BLaER1 treated with 17β-estradiol and CSF1 and Interleukin-3, amounts not matched to agents 10 nM and 100 nM (cell line): Measurements from ENCODE around the gene ABITRAM.
"Not testable (repeated sequence)": the region's sequence is repeated elsewhere in the genome, so short reads cannot be mapped to it uniquely, and the experiment has no call there.

Experiments
- H3K27ac ChIP-seq, 11 experiments: shearing (Covaris generic); formaldehyde crosslinking; 2 replicates each; pipeline ENCODE4 v1.8.1; 2022
- H3K27me3 ChIP-seq, 11 experiments: shearing (Covaris generic); formaldehyde crosslinking; 2 replicates each; pipeline ENCODE4 v1.8.1; 2022
- H3K36me3 ChIP-seq, 11 experiments: shearing (Covaris generic); formaldehyde crosslinking; 2 replicates each; pipeline ENCODE4 v1.8.1; 2022
- H3K4me1 ChIP-seq, 10 experiments: shearing (Covaris generic); formaldehyde crosslinking; 2 replicates each; pipeline ENCODE4 v1.8.1; 2022
- H3K4me2 ChIP-seq, 11 experiments: shearing (Covaris generic); formaldehyde crosslinking; 2 replicates each; pipeline ENCODE4 v1.8.1; 2022
- H3K4me3 ChIP-seq, 10 experiments: shearing (Covaris generic); formaldehyde crosslinking; 2 replicates each; pipeline ENCODE4 v1.8.1; 2022
- H3K9ac ChIP-seq, 11 experiments: shearing (Covaris generic); formaldehyde crosslinking; 2 replicates each; pipeline ENCODE4 v1.8.1; 2022
- H3K9me3 ChIP-seq, 11 experiments: shearing (Covaris generic); formaldehyde crosslinking; replicated peaks in 1 of 11; 2 replicates each; pipeline ENCODE4 v1.8.1; 2022
- H4K20me1 ChIP-seq, 11 experiments: shearing (Covaris generic); formaldehyde crosslinking; 2 replicates each; pipeline ENCODE4 v1.8.1; 2022
- Cebpa-rat ChIP-seq, 11 experiments: shearing (Covaris generic); IDR thresholded peaks; 2 replicates each; pipeline ENCODE4 v1.8.1; 2022

ABITRAM gene

DNA sequence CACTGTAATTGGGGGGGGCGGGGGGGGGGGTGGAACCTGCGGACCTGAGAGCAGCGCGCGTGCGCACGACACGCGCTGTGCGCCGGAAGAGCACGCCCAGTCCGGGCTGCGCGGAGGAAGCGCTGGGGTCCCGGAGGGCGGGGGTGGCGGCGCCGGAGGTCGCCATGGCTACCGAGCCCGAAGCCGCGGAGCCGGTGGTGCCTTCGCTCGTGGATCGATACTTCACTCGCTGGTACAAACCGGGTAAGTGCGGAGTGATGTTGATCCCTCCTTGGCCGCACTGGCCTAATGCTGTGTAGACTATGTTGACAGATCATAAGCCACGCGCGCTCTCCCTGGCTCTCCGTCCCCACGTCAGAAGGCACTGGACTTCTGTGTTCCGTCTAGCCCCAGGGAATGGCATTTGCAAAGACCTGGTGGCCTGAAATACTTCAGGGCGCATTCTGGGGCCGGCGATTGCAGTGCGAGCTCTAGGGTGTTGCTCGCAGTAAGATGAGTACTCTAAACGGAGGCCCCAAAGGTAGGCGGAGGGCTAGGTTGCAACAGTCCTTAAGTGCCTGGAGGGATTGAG, at the start of gene ABITRAM:
Gene ABITRAM (plus strand): TSS at position 78 of the 571 bp plus-strand sequence. CDS start 87 bp downstream, at position 165.
- Histone ChIP-seq H3K4me2 (peak within 1 kb of the TSS; percentile 88 to 97 (median 92)), H3K9ac (peak within 1 kb of the TSS; percentile 78 to 90 (median 89)), H4K20me1 (peaks cover 0 to 13% (median 0%) of the 10 kb centered on the region in 11 experiments; a peak in 3 of 22 replicates), H3K27me3 (no peaks in the 10 kb centered on the region), H3K36me3 (peaks cover 15 to 46% (median 33%) of the 10 kb centered on the region in 11 experiments), H3K4me3 (peak within 1 kb of the TSS; percentile 71 to 97 (median 86)), H3K27ac (peak within 1 kb of the TSS; percentile 77 to 91 (median 82)), H3K9me3 (no peaks in the 10 kb centered on the region), H3K4me1 (peaks cover 22 to 29% (median 25%) of the 10 kb centered on the region in 10 experiments)
- no peak for TF ChIP-seq Cebpa-rat (IDR thresholded peaks at IDR 0.05)

- no peaks in the 10 kb centered on the region for H4K20me1 ChIP-seq
- peaks cover 60 to 90% (median 77%) of the 10 kb centered on the region in 11 experiments for H3K36me3 ChIP-seq
- no peak overlapping the region for H3K9ac ChIP-seq
- H3K4me2 ChIP-seq, result no peak overlapping the region
- no peak for TF ChIP-seq Cebpa-rat (IDR thresholded peaks at IDR 0.05)
- no peak overlapping the region for H3K27ac ChIP-seq
- no peaks in the 10 kb centered on the region for H3K4me1 ChIP-seq
- no peak overlapping the region for H3K4me3 ChIP-seq
- H3K27me3 ChIP-seq, result no peaks in the 10 kb centered on the region
- no peaks in the 10 kb centered on the region for H3K9me3 ChIP-seq
These were observed 49.5 kb upstream of the ABITRAM start for GRCh38 chr9:108884701-108885100.

- TF ChIP-seq Cebpa-rat (IDR thresholded peaks at IDR 0.05), result no peak
- H3K27ac ChIP-seq, result no peak overlapping the region
These were observed 48.4 kb upstream of the ABITRAM start for GRCh38 chr9:108885643-108886348.

DNA sequence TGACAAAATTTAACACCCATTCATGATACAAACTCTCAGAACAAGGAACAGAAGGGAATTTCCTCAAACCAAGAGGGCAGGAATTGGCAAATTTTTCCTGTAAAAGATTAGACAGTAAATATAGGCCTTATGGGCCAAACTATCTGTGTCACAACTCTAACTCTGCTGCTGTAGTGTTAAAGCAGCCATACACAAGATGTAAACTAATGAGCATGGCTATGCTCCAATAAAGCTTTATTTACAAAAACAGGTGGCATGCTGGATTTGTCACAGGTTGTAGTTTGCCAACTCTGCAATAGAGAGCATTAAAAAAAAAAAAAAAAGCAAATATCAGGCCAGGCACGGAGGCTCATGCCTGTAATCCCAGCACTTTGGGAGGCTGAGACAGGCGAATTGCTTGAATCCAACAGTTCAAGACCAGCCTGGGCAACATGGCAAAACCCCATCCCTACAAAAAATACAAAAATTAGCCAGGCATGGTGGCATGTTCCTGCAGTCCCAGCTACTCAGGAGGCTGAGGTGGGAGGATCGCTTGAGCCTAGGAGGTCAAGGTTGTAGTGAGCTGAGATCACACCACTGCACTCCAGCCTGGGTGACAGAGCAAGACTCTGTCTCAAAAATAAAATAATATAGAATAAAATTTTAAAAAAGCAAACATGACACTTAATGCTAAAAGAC, 47.5 kb upstream of the ABITRAM start:
- not testable (repeated sequence) for H3K27ac ChIP-seq, H3K4me3 ChIP-seq, H3K4me2 ChIP-seq, H3K9me3 ChIP-seq, H3K4me1 ChIP-seq, H4K20me1 ChIP-seq, H3K27me3 ChIP-seq, H3K9ac ChIP-seq
- peaks cover 69 to 90% (median 83%) of the 10 kb centered on the region in 11 experiments for H3K36me3 ChIP-seq

More at GRCh38 chr9:108885643-108886348, 48.4 kb upstream of the ABITRAM start:
- no peak overlapping the region for H3K4me3 ChIP-seq
- H3K9ac ChIP-seq, result no peak overlapping the region
- H3K27me3 ChIP-seq, result no peaks in the 10 kb centered on the region
- H3K36me3 ChIP-seq, result peaks cover 64 to 90% (median 78%) of the 10 kb centered on the region in 11 experiments
- no peak overlapping the region for H3K4me2 ChIP-seq
- no peaks in the 10 kb centered on the region for H3K4me1 ChIP-seq
- H4K20me1 ChIP-seq, result no peaks in the 10 kb centered on the region
- no peaks in the 10 kb centered on the region for H3K9me3 ChIP-seq

DNA sequence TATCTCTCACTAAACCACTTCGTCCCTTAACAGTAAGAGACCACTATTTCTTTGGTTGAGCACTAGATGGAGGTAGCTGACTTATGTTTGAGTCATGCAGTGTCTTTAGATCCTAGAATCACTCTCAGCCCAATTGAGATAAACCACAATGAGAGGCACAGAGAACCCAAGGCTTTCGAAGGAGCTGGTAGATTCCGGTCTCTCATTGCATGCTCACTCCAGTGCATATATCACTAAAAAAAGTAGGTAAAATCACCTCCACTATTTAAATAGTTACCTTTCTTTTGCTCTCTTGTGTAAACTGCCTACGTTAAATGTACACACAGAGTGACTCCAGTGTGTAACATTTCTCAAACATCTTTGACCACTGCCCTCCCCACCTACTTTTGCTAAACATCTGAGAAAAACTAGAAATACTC, 44.5 kb upstream of the ABITRAM start:
- Histone ChIP-seq H3K27me3 (no peaks in the 10 kb centered on the region), H3K4me2 (no peak overlapping the region), H3K36me3 (peaks cover 81 to 99% (median 93%) of the 10 kb centered on the region in 11 experiments), H3K27ac (no peak overlapping the region), H3K4me1 (no peaks in the 10 kb centered on the region), H3K4me3 (no peak overlapping the region), H3K9me3 (no peaks in the 10 kb centered on the region), H3K9ac (no peak overlapping the region), H4K20me1 (no peaks in the 10 kb centered on the region)
- no peak for TF ChIP-seq Cebpa-rat (IDR thresholded peaks at IDR 0.05)

DNA sequence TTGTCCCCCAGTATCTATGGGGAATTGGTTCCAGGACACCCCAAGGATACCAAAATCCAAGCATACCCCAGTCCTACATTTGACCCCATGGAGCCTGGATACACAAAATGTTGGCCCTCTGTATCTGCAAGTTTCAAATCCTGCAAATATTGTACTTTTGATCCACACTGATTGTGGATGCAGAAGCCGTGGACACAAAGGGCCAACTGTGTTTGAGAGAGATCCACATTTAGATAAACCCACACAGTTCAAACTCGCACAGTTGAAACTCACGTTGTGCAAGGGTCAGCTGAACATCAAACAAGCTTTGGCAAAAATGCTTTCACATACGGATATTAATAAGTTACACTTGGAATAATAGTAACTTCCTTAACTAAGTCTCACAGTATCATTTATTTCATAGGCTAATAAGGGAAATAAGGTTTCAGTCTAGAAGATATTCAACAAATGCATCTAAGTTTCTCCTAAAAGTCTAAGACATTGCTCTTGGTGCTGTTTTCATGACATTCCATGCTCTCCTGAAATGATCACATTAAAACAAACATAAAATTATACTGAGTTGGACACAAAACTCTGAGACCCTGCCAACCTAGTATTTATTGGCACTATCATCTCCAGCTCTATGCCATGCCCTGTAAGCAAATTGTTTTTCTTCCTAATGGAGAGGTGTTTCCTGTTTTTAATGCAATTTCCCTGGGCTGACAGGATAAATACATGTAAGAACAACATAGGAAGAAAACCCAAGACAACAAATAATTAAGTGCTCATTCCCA, 39.8 kb upstream of the ABITRAM start:
- H3K27ac ChIP-seq, result no peak overlapping the region
- H3K27me3 ChIP-seq, result no peaks in the 10 kb centered on the region
- H3K4me3 ChIP-seq, result no peak overlapping the region
- no peak overlapping the region for H3K9ac ChIP-seq
- H3K4me1 ChIP-seq, result no peaks in the 10 kb centered on the region
- TF ChIP-seq Cebpa-rat (IDR thresholded peaks at IDR 0.05), result no peak
- H4K20me1 ChIP-seq, result no peaks in the 10 kb centered on the region
- no peak overlapping the region for H3K4me2 ChIP-seq
- no peaks in the 10 kb centered on the region for H3K9me3 ChIP-seq
- peaks cover 93 to 100% (median 99%) of the 10 kb centered on the region in 11 experiments for H3K36me3 ChIP-seq

GRCh38 chr9:108897324-108898096, 36.7 kb upstream of the ABITRAM start:
- H3K4me3 ChIP-seq, result no peak overlapping the region
- H3K4me1 ChIP-seq, result no peaks in the 10 kb centered on the region
- H3K27ac ChIP-seq, result no peak overlapping the region
- H3K9me3 ChIP-seq, result no peaks in the 10 kb centered on the region
- H3K36me3 ChIP-seq, result peaks cover 90 to 100% (median 98%) of the 10 kb centered on the region in 11 experiments
- H4K20me1 ChIP-seq, result no peaks in the 10 kb centered on the region
- no peak overlapping the region for H3K4me2 ChIP-seq
- no peak for TF ChIP-seq Cebpa-rat (IDR thresholded peaks at IDR 0.05)
- H3K27me3 ChIP-seq, result no peaks in the 10 kb centered on the region
- H3K9ac ChIP-seq, result no peak overlapping the region

- not testable (repeated sequence) for H3K9me3 ChIP-seq, H3K27ac ChIP-seq, H3K9ac ChIP-seq, H3K4me2 ChIP-seq, H3K4me3 ChIP-seq, H3K4me1 ChIP-seq, H3K27me3 ChIP-seq, H4K20me1 ChIP-seq
- peaks cover 86 to 100% (median 96%) of the 10 kb centered on the region in 11 experiments for H3K36me3 ChIP-seq
These were observed 35.0 kb upstream of the ABITRAM start for GRCh38 chr9:108899023-108899695.
